A673 (cell line): ENCODE data around the gene DAPL1. TPM values are rescaled to one million over a fixed set of nuclear protein-coding genes. Genes with fewer than 3 reads are reported as not detected.

Experiments
- BruUV-seq: library from RNA; stranded (reverse); fragments of 400-500 nt; replicated peaks from 2 replicates; lab custom pipeline; 2021; lab: Mats Ljungman, UMichigan
- CTCF ChIA-PET: fragments of 300-600 bp; sonication (Branson Sonifier 250); formaldehyde crosslinking; loops from one replicate; lab custom pipeline; 2022; ENCODE audit warnings: antibody characterized with exemption; lab: Charles Lee
- POLR2A ChIA-PET: fragments of 300-600 bp; sonication (Branson Sonifier 250); formaldehyde crosslinking; loops from one replicate; lab custom pipeline; 2022; ENCODE audit warnings: antibody characterized with exemption; ENCODE audit not compliant: low non-redundant PET; lab: Charles Lee
- DNase-seq: peaks from one replicate; pipeline ENCODE4 v3.0.0-alpha.2; 2015; ENCODE audit warnings: low spot score
- H3K27ac ChIP-seq: fragments of 200-600 bp; sonication (generic); 2 replicates; pipeline ENCODE4 v1.5.1; 2016; ENCODE audit warnings: mixed run types, low read depth, mild to moderate bottlenecking, mixed read lengths, antibody characterized with exemption, low read length; ENCODE audit not compliant: poor library complexity, severe bottlenecking
- H3K27me3 ChIP-seq: fragments of 200-600 bp; sonication (generic); replicated peaks from 2 replicates; pipeline ENCODE4 v1.6.1; 2017; ENCODE audit warnings: mixed run types, low read depth, mild to moderate bottlenecking, mixed read lengths, antibody characterized with exemption, low read length; ENCODE audit not compliant: insufficient read depth, poor library complexity
- H3K36me3 ChIP-seq: fragments of 200-600 bp; sonication (generic); 2 replicates; pipeline ENCODE4 v1.6.1; 2016; ENCODE audit warnings: mixed run types, mild to moderate bottlenecking, mixed read lengths, antibody characterized with exemption, low read length; ENCODE audit not compliant: insufficient read depth, poor library complexity, severe bottlenecking
- H3K4me1 ChIP-seq: fragments of 200-600 bp; sonication (generic); 2 replicates; pipeline ENCODE4 v1.6.1; 2017; ENCODE audit warnings: mixed run types, mild to moderate bottlenecking, mixed read lengths, antibody characterized with exemption, low read length; ENCODE audit not compliant: insufficient read depth, poor library complexity, severe bottlenecking
- H3K4me3 ChIP-seq: fragments of 200-600 bp; sonication (generic); 2 replicates; pipeline ENCODE4 v1.5.1; 2016; ENCODE audit warnings: low read depth, mixed run types, mild to moderate bottlenecking, mixed read lengths, low read length; ENCODE audit not compliant: poor library complexity, severe bottlenecking
- H3K9me3 ChIP-seq: fragments of 200-600 bp; sonication (generic); 2 replicates; pipeline ENCODE4 v1.6.1; 2016; ENCODE audit warnings: mixed run types, low read depth, mild to moderate bottlenecking, mixed read lengths, antibody characterized with exemption, low read length; ENCODE audit not compliant: poor library complexity, severe bottlenecking
- CTCF ChIP-seq: fragments of 300-800, 200-600 bp; sonication (generic); conservative IDR thresholded peaks from 2 replicates; pipeline ENCODE4 v1.5.1; 2017; ENCODE audit warnings: low read depth, mild to moderate bottlenecking, antibody characterized with exemption, low read length, moderate library complexity, mixed read lengths
- EZH2 ChIP-seq: fragments of 200-600 bp; sonication (generic); IDR thresholded peaks from 2 replicates; pipeline ENCODE4 v1.6.1; 2017; ENCODE audit warnings: borderline replicate concordance, low read depth, mild to moderate bottlenecking, mixed read lengths, antibody characterized with exemption, low read length; ENCODE audit not compliant: poor library complexity, severe bottlenecking
- intact Hi-C: fragments of 100-400 bp; cut with micrococcal nuclease; formaldehyde crosslinking; loops from one replicate; pipeline ENCODE4 v1.10.0; 2022; ENCODE audit not compliant: unreplicated experiment
- total RNA-seq: library from RNA; stranded (reverse); gene quantifications from 2 replicates; pipeline ENCODE4 v1.2.3, GENCODE V29; 2021

The DAPL1 gene
- total RNA-seq, 1 experiment from 2014 or later: 0.80 TPM

DNA sequence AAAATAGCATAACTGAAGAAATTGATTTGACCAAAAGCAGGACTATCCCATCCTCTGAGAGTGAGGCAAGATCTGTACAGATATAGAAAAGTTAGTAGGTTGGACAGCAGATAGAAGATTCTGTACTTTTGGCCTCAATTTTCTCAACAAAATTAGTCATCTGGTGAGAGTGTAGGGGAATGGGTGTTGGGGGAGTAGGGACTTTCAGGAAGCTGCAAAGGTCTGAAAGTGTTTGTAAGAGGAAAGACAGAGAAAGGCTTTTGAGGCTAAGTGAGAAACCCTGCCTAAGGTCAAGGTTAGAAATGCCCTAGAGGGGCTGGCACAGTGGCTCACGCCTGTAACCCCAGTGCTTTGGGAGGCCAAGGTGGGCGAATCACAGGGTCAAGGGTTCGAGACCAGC lies 40.3 kb downstream of the DAPL1 start:
- POLR2A ChIA-PET: no interaction called here
- Histone ChIP-seq H3K36me3 (no peaks in the 10 kb centered on the region), H3K4me3 (no peak overlapping the region), H3K4me1 (no peaks in the 10 kb centered on the region), H3K27ac (no peak overlapping the region), H3K9me3 (no peaks in the 10 kb centered on the region), H3K27me3 (no peaks in the 10 kb centered on the region)
- intact Hi-C loops: no loop called here
- TF ChIP-seq CTCF (no peak), EZH2 (no peak)
- no TSS peak for BruUV-seq
- CTCF ChIA-PET: no interaction called here
- no peak for DNase-seq

DNA sequence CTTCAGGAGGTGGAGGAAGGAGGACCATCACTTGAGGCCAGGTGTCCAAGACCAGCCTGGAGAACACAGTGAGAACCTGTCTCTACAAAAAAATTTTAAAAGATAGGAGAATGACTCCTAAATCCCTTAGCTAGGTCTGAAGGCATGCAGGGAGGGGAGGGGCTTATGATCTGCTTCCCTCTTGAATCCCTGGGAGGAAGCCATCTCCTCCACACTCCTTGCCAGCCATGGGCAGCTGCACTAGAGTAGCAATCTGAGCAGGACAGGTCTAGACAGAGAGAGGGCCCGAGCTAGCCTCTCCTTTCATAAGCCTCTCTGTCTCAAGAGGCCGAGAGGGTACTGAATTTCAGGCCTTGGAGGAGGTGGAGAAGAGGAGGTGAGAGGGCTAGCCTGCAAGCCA lies 42.5 kb downstream of the DAPL1 start:
- CTCF ChIA-PET: no interaction called here

GRCh38 chr2:158841850-158842249 lies 46.7 kb downstream of the DAPL1 start:
- no peak overlapping the region for H3K27ac ChIP-seq
- CTCF ChIA-PET: interaction anchor here (0.6 kb wide), 1 partner anchor 103 kb away, joined by 7 read pairs; no protein-coding TSS in a partner anchor
- TF ChIP-seq CTCF (no peak), EZH2 (no peak)

More for the DNA sequence above, 42.5 kb downstream of the DAPL1 start:
- Histone ChIP-seq H3K4me3 (no peak overlapping the region), H3K27ac (no peak overlapping the region), H3K36me3 (no peaks in the 10 kb centered on the region), H3K9me3 (no peaks in the 10 kb centered on the region), H3K27me3 (no peaks in the 10 kb centered on the region), H3K4me1 (no peaks in the 10 kb centered on the region)
- POLR2A ChIA-PET: no interaction called here
- intact Hi-C loops: no loop called here
- no TSS peak for BruUV-seq
- no peak for TF ChIP-seq EZH2
- no peak for TF ChIP-seq CTCF
- peak; percentile 15 for DNase-seq

More at GRCh38 chr2:158841850-158842249, 46.7 kb downstream of the DAPL1 start:
- Histone ChIP-seq H3K36me3 (no peaks in the 10 kb centered on the region), H3K4me3 (no peak overlapping the region), H3K27me3 (no peaks in the 10 kb centered on the region), H3K9me3 (no peaks in the 10 kb centered on the region), H3K4me1 (peaks cover 9% of the 10 kb centered on the region)
- POLR2A ChIA-PET: no interaction called here
- no peak for DNase-seq
- BruUV-seq: no TSS peak
- intact Hi-C loops: no loop called here
